K562 (cell line): ENCODE results near the gene LAIR1. TPM values are rescaled to one million over a fixed set of nuclear protein-coding genes. Genes with fewer than 3 reads are reported as not detected.
A peak's percentile ranks its signal among the peaks of the same experiment; 100 is the strongest.

Experiments used
- ATAC-seq: fragments of 200-7000 bp; cut with Tn5 transposase; 3 replicates; pipeline ENCODE4 v1.9.1; 2020; ENCODE audit warnings: moderate library complexity
- BruUV-seq: library from RNA; stranded (reverse); fragments of 400-500 nt; replicated peaks from 2 replicates; lab custom pipeline; 2021; lab: Mats Ljungman, UMichigan
- CTCF ChIA-PET: fragments of 300-600 bp; formaldehyde crosslinking; extraction: SDS; loops from one replicate; lab custom pipeline; 2021; ENCODE audit warnings: low intra/inter-chr PET ratio; lab: Yijun Ruan, JAX
- POLR2A ChIA-PET: fragments of 300-600, 350-650 bp; sonication (Branson Sonifier 250); formaldehyde crosslinking; extraction: SDS; loops from one replicate; lab custom pipeline; 2021; ENCODE audit warnings: antibody characterized with exemption, inconsistent platforms; lab: Yijun Ruan, JAX
- DNase-seq, 4 experiments: peaks; one replicate each; pipeline versions ENCODE4 v3.0.0 to v3.0.0-alpha.2; 2011 to 2018; ENCODE audit warnings: low spot score in 3 of 4, mixed read lengths in 3 of 4; ENCODE audit errors: extremely low read depth in 1 of 4
- FAIRE-seq: peaks from 2 replicates; lab custom pipeline; 2011; peaks lifted over from hg19 to GRCh38; lab: Jason Lieb, UNC
- H2AFZ ChIP-seq: 2 replicates; pipeline ENCODE4 v1.6.0; 2011; ENCODE audit warnings: low read depth, low read length, control low read depth, inconsistent platforms
- H3K27ac ChIP-seq: fragments of 200-600 bp; 3 replicates; pipeline ENCODE4 v1.8.0; 2011; ENCODE audit warnings: low read depth, mild to moderate bottlenecking, control low read depth, inconsistent platforms, low read length, moderate library complexity, mixed read lengths; ENCODE audit errors: extremely low read depth
- H3K27me3 ChIP-seq, 2 experiments: fragments of 300-600 bp in 1 of 2; 2 replicates in 1 of 2; 3 replicates in 1 of 2; pipeline versions ENCODE4 v1.6.0 to v1.8.0; 2011; ENCODE audit warnings: inconsistent platforms in 2 of 2, low read length in 2 of 2, mild to moderate bottlenecking in 1 of 2, mixed read lengths in 1 of 2, moderate library complexity in 1 of 2; ENCODE audit not compliant: control insufficient read depth in 2 of 2, insufficient read depth in 2 of 2
- H3K36me3 ChIP-seq: fragments of 300-600 bp; 3 replicates; pipeline ENCODE4 v1.8.0; 2011; ENCODE audit warnings: mild to moderate bottlenecking, low read length, inconsistent platforms; ENCODE audit not compliant: control insufficient read depth, insufficient read depth
- H3K4me1 ChIP-seq, 2 experiments: fragments of 200-600 bp in 1 of 2; replicated peaks in 1 of 2; 2 replicates in 1 of 2; 3 replicates in 1 of 2; pipeline versions ENCODE4 v1.5.1 to v1.8.0; 2011; ENCODE audit warnings: inconsistent platforms in 2 of 2, low read length in 2 of 2, mild to moderate bottlenecking in 1 of 2, mixed read lengths in 1 of 2, moderate library complexity in 1 of 2; ENCODE audit not compliant: control insufficient read depth in 2 of 2, insufficient read depth in 2 of 2
- H3K4me2 ChIP-seq: 2 replicates; pipeline ENCODE4 v1.6.1; 2011; ENCODE audit warnings: low read length, control low read depth, inconsistent platforms, mixed read lengths; ENCODE audit not compliant: insufficient read depth
- H3K4me3 ChIP-seq: fragments of 200-600 bp; sonication (generic), shearing (Covaris generic); 2 replicates; pipeline ENCODE4 v1.5.1; 2016; ENCODE audit warnings: control low read depth, inconsistent platforms
- H3K79me2 ChIP-seq: fragments of 200-600 bp; 3 replicates; pipeline ENCODE4 v1.8.0; 2011; ENCODE audit warnings: low read length, inconsistent platforms; ENCODE audit not compliant: control insufficient read depth, insufficient read depth
- H3K9ac ChIP-seq, 2 experiments: 2 replicates each; pipeline versions ENCODE4 v1.6.0 to v1.6.1; 2011; ENCODE audit warnings: low read depth in 2 of 2, low read length in 2 of 2, control low read depth in 1 of 2, inconsistent platforms in 1 of 2, mild to moderate bottlenecking in 1 of 2, mixed read lengths in 1 of 2; ENCODE audit not compliant: insufficient read depth in 1 of 2
- H3K9me1 ChIP-seq: one replicate; pipeline ENCODE4 v1.6.0; 2011; ENCODE audit warnings: inconsistent platforms, mild to moderate bottlenecking, low read length, moderate library complexity; ENCODE audit not compliant: control insufficient read depth, insufficient read depth
- H3K9me3 ChIP-seq: replicated peaks from 2 replicates; pipeline ENCODE4 v1.5.1; 2011; ENCODE audit warnings: low read depth, low read length, inconsistent platforms; ENCODE audit not compliant: control insufficient read depth, insufficient read depth
- H4K20me1 ChIP-seq: replicated peaks from 2 replicates; pipeline ENCODE4 v1.6.1; 2011; ENCODE audit warnings: low read length, inconsistent platforms, mixed read lengths; ENCODE audit not compliant: control insufficient read depth, insufficient read depth
- DACH1 ChIP-seq: fragments of 450-650 bp; IDR thresholded peaks from 2 replicates; pipeline ENCODE4 v1.6.1; 2018; ENCODE audit not compliant: partially characterized antibody
- RNF2 ChIP-seq: sonication (generic); IDR thresholded peaks from 2 replicates; pipeline ENCODE4 v1.6.1; 2016
- SMARCE1 ChIP-seq: fragments of 450-650 bp; IDR thresholded peaks from 2 replicates; pipeline ENCODE4 v1.7.1; 2016; ENCODE audit warnings: mild to moderate bottlenecking
- SPI1 ChIP-seq: IDR thresholded peaks from 2 replicates; pipeline ENCODE4 v1.6.1; 2011; ENCODE audit warnings: low read depth, low read length, control low read depth, borderline replicate concordance
- ZNF717 ChIP-seq: fragments of 250-450 bp; sonication (Bioruptor Pico); IDR thresholded peaks from 2 replicates; pipeline ENCODE4 v1.5.0; 2021
- WGBS: fragments of 100-300 bp; shearing (Covaris generic); methylation state at CpG from one replicate; pipeline ENCODE4 v1.1.6; 2016; ENCODE audit warnings: low coverage, mixed read lengths; ENCODE audit not compliant: insufficient coverage; ENCODE audit errors: missing lambda C conversion rate; 5-methylcytosine and 5-hydroxymethylcytosine counted together
- in situ Hi-C: fragments of 300-500 bp; cut with MboI; formaldehyde crosslinking; loops from 4 replicates; pipeline ENCODE4 v1.15.0; 2018; ENCODE audit warnings: inconsistent platforms, mixed read lengths
- intact Hi-C: fragments of 100-400 bp; cut with micrococcal nuclease; formaldehyde crosslinking; loops from 2 replicates; pipeline ENCODE4 v1.14.2; 2022
- polyA plus RNA-seq, 8 experiments: library from polyadenylated mRNA; depleted of rRNA in 4 of 8; stranded (reverse) in 5 of 8; unstranded in 3 of 8; fragments of >200 nt; fragmentation: Nextera tagmentation in 2 of 8; fragmentation: Illumina TruSeq in 1 of 8; extraction: Ambion mirVana in 2 of 8; extraction: Trizol in 1 of 8; gene quantifications; 2 replicates each; pipeline versions ENCODE4 v1.2.1 to v1.2.3, GENCODE V29; 2011 to 2014; ENCODE audit warnings: inconsistent platforms in 1 of 8, missing spikeins in 1 of 8
- total RNA-seq, 7 experiments: library from RNA; depleted of rRNA in 6 of 7; stranded (reverse); fragments of >200 nt in 6 of 7; fragmentation: Illumina TruSeq in 2 of 7; extraction: Trizol in 2 of 7; gene quantifications; 2 replicates each; pipeline versions ENCODE4 v1.2.1 to v1.2.3, GENCODE V29; 2011 to 2021; ENCODE audit warnings: low replicate concordance in 1 of 7
- TF ChIP-seq, protein P1 (sequence below), 2 experiments: IDR thresholded peaks in 1 of 2; conservative IDR thresholded peaks in 1 of 2; 2 replicates each; pipeline ENCODE4 v1.6.1; 2016; ENCODE audit warnings: low read depth in 2 of 2, mild to moderate bottlenecking in 1 of 2, missing compliant biosample characterization in 1 of 2, missing genetic modification characterization in 1 of 2, moderate library complexity in 1 of 2
- TF ChIP-seq, protein P2 (sequence below), 3 experiments: fragments of 200-800 bp in 1 of 3; sonication (Bioruptor generic) in 1 of 3; sonication (generic) in 1 of 3; formaldehyde crosslinking in 1 of 3; IDR thresholded peaks; 2 replicates each; pipeline versions ENCODE4 v1.6.1 to v1.8.0; 2016 to 2022; ENCODE audit warnings: mild to moderate bottlenecking in 2 of 3, missing compliant biosample characterization in 2 of 3, missing genetic modification characterization in 2 of 3, missing genetic modification reagents in 1 of 3
- TF ChIP-seq, protein P3 (sequence below): fragments of 450-650 bp; IDR thresholded peaks from 2 replicates; pipeline ENCODE4 v1.6.1; 2016; ENCODE audit warnings: borderline replicate concordance

The LAIR1 gene
- total and polyA plus RNA-seq, 9 of the 15 experiments (the other 6 are each of a cell fraction or from before 2014, with no cell fraction given) = 0.12 to 0.54 (median 0.24) TPM; not detected in 6

DNA sequence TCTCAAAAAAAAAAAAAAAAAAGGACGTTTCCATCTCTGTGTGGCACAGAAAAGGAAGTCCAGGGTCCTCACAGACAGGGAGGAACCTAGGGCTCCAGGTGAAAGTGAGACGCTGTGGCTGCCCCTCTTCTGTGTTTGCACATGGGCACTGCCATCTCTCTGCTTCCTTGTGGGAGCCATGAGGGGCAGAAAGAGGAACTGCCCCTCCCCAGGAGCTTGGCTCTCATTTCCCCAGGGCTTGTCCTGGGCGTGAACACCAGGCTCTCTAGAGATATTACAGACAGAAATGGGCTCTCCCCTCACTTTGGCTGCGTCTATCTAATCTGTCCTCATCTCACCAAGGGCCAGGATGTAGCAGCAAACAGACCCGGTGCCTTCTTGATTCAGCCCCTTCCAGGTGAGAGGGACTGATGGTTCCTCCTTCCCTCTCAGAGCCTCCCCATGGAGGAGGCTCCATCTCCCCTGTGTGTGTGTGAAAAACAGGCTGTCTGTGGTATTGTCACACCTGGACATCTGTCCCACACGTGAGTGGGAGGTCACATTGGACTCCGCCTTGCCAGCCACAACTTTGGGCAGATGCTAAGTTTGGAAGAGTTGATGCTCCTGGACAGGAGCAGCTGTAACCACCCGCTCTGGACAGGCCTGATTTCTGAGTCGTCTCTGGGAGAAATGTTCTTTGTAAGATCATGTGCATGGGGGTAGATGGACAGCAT, 24.9 kb downstream of the LAIR1 start:
- Histone ChIP-seq H3K4me2 (no peak overlapping the region), H3K36me3 (no peaks in the 10 kb centered on the region), H3K9ac (no peak overlapping the region), H3K27me3 (peaks cover 7 to 57% of the 10 kb centered on the region in 2 experiments; a peak in 4 of 5 replicates), H3K27ac (no peak overlapping the region), H3K9me1 (no peaks in the 10 kb centered on the region), H4K20me1 (0 out of 2 replicates have a peak, but pooled peaks cover 3% of the 10 kb centered on the region), H3K4me1 (no peaks in the 10 kb centered on the region; a peak in 1 of 5 replicates), H3K9me3 (no peaks in the 10 kb centered on the region), H3K4me3 (no peak overlapping the region), H2AFZ (no peak overlapping the region)
- in situ Hi-C loops (no loop called here), intact Hi-C loops (no loop called here)
- ChIA-PET CTCF (no interaction called here), POLR2A (no interaction called here)
- no TSS peak for BruUV-seq
- no peak for FAIRE-seq
- 3% methylated on average over 8 of the region's 9 CpGs for WGBS
- peak in 1 of 4 experiments; percentile 2 for DNase-seq
- ATAC-seq = no peak
- TF ChIP-seq ZNF717 (CRISPR knock-in tag) (no peak), SPI1 (peak; percentile 74)
- TF ChIP-seq, all 486 proteins: peak for 1
- no peaks in the 10 kb centered on the region for H3K79me2 ChIP-seq

DNA sequence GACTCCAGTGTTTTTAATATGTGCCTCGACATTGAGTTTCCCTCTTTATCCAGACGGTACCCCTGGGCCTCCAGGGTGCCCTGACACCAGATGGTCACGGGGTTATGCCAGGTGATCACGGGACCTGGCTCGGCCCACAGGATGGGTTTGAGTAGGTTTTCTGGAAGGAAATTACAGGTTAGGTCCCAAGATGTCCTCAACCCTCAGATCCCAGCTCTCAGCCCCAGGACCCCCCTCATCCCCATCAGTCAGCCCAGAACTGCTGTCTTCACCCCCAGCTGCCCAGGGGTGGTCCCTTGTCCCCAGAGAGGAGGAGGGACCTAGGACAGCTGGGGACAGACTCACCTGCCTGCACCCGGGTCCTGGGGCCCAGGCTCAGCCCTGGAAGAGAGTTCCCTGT, 26.2 kb downstream of the LAIR1 start:
- in situ Hi-C loops (no loop called here), intact Hi-C loops (no loop called here)
- no peak overlapping the region for H3K4me2 ChIP-seq
- H3K4me3 ChIP-seq = no peak overlapping the region
- no peaks in the 10 kb centered on the region for H3K79me2 ChIP-seq
- no peak for DNase-seq
- H4K20me1 ChIP-seq = 0 out of 2 replicates have a peak, but pooled peaks cover 3% of the 10 kb centered on the region
- CTCF ChIA-PET = no interaction called here
- H3K9me1 ChIP-seq = no peaks in the 10 kb centered on the region
- POLR2A ChIA-PET = no interaction called here
- no TSS peak for BruUV-seq
- H3K4me1 ChIP-seq = no peaks in the 10 kb centered on the region; a peak in 1 of 5 replicates
- no peak overlapping the region for H2AFZ ChIP-seq
- no peaks in the 10 kb centered on the region for H3K36me3 ChIP-seq
- H3K9me3 ChIP-seq = no peaks in the 10 kb centered on the region
- FAIRE-seq = no peak
- no peak for ATAC-seq
- peaks cover 10 to 53% of the 10 kb centered on the region in 2 experiments for H3K27me3 ChIP-seq
- H3K27ac ChIP-seq = no peak overlapping the region
- WGBS = 0% methylated on average over 6 of the region's 6 CpGs
- H3K9ac ChIP-seq = no peak overlapping the region
- TF ChIP-seq RNF2 (no peak), SMARCE1 (no peak), DACH1 (no peak)
- TF ChIP-seq, protein P1, sequence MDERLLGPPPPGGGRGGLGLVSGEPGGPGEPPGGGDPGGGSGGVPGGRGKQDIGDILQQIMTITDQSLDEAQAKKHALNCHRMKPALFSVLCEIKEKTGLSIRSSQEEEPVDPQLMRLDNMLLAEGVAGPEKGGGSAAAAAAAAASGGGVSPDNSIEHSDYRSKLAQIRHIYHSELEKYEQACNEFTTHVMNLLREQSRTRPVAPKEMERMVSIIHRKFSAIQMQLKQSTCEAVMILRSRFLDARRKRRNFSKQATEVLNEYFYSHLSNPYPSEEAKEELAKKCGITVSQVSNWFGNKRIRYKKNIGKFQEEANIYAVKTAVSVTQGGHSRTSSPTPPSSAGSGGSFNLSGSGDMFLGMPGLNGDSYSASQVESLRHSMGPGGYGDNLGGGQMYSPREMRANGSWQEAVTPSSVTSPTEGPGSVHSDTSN (CRISPR knock-in tag; IDR thresholded peaks at IDR 0.05; ENCODE audit: low read depth) = no peak
- TF ChIP-seq, protein P1 (tag; conservative IDR thresholded peaks at IDR 0.05; ENCODE audit: low read depth) = no peak
- TF ChIP-seq, protein P2, sequence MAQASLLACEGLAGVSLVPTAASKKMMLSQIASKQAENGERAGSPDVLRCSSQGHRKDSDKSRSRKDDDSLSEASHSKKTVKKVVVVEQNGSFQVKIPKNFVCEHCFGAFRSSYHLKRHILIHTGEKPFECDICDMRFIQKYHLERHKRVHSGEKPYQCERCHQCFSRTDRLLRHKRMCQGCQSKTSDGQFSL (CRISPR knock-in tag; IDR thresholded peaks at IDR 0.05) = no peak
- TF ChIP-seq, protein P2 (tag; IDR thresholded peaks at IDR 0.05) = no peak
- TF ChIP-seq, protein P3, sequence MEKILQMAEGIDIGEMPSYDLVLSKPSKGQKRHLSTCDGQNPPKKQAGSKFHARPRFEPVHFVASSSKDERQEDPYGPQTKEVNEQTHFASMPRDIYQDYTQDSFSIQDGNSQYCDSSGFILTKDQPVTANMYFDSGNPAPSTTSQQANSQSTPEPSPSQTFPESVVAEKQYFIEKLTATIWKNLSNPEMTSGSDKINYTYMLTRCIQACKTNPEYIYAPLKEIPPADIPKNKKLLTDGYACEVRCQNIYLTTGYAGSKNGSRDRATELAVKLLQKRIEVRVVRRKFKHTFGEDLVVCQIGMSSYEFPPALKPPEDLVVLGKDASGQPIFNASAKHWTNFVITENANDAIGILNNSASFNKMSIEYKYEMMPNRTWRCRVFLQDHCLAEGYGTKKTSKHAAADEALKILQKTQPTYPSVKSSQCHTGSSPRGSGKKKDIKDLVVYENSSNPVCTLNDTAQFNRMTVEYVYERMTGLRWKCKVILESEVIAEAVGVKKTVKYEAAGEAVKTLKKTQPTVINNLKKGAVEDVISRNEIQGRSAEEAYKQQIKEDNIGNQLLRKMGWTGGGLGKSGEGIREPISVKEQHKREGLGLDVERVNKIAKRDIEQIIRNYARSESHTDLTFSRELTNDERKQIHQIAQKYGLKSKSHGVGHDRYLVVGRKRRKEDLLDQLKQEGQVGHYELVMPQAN = no peak
